Activated CD8-positive, alpha-beta memory T cell treated with anti-CD3 and anti-CD28 coated beads for 1 hour (primary cell): ENCODE measurements around the gene CAPN10.
"Not testable (repeated sequence)": the region's sequence is repeated elsewhere in the genome, so short reads cannot be mapped to it uniquely, and the experiment has no call there.

ENCODE experiments used
- DNase-seq, 2 donors: peaks; one replicate each; pipeline ENCODE4 v3.0.0-alpha.2; 2020; ENCODE audit warnings: low read depth in 1 of 2; ENCODE audit errors: extremely low read depth in 1 of 2

CAPN10 gene

DNA sequence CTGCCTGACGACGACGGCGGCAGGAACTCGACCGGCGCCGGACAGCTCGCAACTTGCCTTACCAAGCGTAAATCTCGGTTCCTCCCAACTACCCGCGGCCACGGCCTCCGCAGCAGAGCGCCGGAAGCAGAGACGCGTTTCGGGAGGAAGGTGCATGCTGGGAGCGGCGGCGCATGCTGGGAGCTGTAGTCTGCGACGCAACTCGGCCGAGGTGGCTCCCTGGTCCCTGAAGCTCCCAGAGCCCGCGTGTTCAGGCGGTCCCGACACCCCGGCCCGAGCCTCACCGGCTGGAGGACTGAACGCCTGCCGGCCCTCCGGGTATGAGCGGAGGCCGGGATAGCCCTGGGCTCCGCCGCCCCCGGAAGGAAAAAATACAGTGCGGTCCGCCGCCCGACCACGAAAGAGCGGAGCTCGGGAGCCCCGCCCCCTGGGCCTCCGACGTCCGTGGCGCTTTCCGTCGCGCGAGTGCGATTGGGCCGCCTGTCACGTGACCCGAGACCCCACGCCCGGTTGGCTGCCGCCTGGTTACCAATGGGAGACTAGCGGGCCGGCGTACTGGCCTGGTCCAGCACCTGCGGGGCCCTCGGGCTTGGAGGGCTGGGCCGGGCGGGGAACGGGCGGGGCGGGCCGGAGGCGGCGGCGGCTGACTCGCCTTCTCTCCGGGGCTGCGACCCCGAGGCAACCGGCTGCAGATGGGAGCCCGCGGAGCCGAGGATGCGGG is at the start of gene CAPN10:
CAPN10 (plus strand) TSS at position 537 of the 721 bp plus-strand sequence; CDS start at position 715, 178 bp downstream.
- peak; percentile 89 to 95 for DNase-seq

DNA sequence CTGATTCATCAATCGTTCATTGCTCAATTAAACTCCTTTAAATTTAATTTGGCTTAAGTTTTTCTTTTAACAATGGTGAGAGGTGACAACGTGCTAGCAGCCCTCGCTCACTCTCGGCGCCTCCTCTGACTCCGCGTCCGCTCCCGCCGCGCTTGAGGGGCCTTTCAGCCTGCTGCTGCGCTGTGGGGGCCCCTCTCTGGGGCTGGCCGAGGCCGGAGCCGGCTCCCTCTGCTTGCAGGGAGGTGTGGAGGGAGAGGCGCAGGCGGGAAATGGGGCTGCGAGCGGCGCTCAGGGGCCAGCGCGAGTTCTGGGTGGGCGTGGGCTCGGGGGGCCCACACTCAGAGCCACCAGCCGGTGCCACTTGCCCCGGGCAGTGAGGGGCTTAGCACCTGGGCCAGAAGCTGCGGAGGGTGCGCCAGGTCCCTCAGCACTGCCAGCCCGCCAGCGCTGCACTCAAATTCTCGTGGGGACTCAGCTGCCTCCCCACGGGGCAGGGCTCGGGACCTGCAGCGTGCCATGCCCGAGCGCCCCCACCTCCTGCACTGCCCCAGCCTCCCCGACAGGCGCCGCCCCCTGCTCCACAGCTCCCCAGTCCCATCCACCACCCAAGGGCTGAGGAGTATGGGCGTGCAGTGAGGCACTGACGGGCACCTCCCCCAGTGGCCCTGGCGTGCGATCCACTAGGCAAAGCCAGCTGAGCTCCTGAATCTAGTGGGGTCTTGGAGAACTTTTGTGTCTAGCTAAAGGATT is 48.3 kb upstream of the CAPN10 start:
- DNase-seq, result no peak

- DNase-seq, result not testable (repeated sequence)
These were observed 47.4 kb upstream of the CAPN10 start for GRCh38 chr2:240539101-240539500.

DNA sequence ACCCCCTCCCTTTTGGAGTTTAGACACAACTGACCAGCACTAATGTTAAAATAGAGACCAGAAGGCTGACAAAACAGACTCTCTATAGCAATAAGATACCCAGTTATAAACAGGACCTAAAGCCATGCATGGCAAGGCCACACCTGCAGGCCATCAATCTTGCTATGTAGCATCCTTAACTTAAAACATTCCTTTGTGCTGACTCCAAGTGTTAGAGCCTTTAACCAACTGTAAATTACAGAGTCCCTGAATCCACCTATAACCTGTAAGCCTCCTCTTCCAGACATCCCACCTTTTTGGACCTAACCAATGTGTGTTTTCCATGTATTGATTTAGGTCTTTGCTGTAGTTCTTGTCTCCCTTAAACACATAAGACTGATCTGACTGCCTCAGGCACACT is 46.6 kb upstream of the CAPN10 start:
- no peak for DNase-seq

GRCh38 chr2:240551288-240551687 is 35.2 kb upstream of the CAPN10 start:
- DNase-seq, result no peak

DNA sequence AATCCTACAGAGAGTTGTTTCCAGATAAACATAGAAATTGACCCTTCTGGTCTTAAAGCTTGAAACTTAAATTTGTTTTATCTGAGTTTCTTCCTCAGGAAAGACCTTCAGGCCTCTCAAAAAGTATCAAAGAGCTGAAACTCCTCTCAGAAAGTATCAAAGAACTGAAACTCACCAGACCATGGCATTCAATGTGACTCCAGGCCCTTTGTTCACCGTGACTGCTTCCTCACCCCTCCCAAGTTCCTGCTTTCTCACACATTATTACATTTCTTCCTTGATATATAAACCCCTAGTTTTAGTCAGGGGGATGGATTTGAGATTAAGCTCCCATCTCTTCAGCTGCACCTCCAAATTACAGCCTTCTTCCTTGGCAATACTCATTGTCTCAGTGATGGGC is 34.7 kb upstream of the CAPN10 start:
- DNase-seq, result no peak

GRCh38 chr2:240553956-240554480 is 32.5 kb upstream of the CAPN10 start:
- no peak for DNase-seq

GRCh38 chr2:240554767-240555493 is 31.6 kb upstream of the CAPN10 start:
- DNase-seq, result no peak

- no peak for DNase-seq
These were observed 30.8 kb upstream of the CAPN10 start for GRCh38 chr2:240555541-240556250.

- peak in 1 of 2 donors; percentile 56 for DNase-seq
These were observed 29.9 kb upstream of the CAPN10 start for GRCh38 chr2:240556553-240557100.

GRCh38 chr2:240557101-240557751 is 29.3 kb upstream of the CAPN10 start:
- no peak for DNase-seq

- no peak for DNase-seq
These were observed 28.7 kb upstream of the CAPN10 start, which contains the start of gene ANKMY1 for GRCh38 chr2:240557808-240558207. TSS of gene ANKMY1 (minus strand) at chr2:240557988. CDS start at chr2:240557335, 653 bp downstream.

DNA sequence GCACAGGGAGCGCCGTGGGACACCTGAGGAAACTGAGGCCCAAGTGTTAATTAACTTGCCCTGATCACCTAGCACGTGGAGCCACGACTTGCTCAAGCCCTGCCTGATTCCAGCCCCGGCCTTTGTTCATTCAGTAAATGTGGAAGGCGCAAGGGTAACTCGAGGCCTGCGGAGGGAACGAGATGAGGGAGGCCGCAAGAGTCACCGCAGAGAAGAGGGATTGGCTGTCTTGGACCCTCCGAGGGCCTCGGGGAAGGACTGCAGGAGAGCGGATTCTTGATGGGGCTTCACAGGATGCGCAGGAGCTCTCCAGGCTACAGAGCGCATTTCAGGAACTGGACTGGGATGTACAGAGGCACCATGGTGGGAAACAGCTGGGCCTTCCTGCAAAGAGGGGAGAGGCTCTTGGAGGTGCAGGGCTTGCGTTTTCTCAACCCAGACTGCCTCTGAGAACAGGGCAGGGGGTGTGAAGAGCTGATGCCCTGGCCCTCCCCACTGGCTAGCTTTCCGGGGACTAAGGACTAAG is 28.2 kb upstream of the CAPN10 start:
- no peak for DNase-seq

- DNase-seq, result no peak
These were observed 27.2 kb upstream of the CAPN10 start for GRCh38 chr2:240559286-240559685.

GRCh38 chr2:240560084-240560479 is 26.5 kb upstream of the CAPN10 start, which contains the start of gene DUSP28:
TSS of gene DUSP28 (plus strand) at chr2:240560357. CDS start at chr2:240560685, 328 bp downstream.
- DNase-seq, result peak; percentile 65 to 82

GRCh38 chr2:240560480-240561324 is 25.8 kb upstream of the CAPN10 start:
- peak; percentile 99 to 100 for DNase-seq

DNA sequence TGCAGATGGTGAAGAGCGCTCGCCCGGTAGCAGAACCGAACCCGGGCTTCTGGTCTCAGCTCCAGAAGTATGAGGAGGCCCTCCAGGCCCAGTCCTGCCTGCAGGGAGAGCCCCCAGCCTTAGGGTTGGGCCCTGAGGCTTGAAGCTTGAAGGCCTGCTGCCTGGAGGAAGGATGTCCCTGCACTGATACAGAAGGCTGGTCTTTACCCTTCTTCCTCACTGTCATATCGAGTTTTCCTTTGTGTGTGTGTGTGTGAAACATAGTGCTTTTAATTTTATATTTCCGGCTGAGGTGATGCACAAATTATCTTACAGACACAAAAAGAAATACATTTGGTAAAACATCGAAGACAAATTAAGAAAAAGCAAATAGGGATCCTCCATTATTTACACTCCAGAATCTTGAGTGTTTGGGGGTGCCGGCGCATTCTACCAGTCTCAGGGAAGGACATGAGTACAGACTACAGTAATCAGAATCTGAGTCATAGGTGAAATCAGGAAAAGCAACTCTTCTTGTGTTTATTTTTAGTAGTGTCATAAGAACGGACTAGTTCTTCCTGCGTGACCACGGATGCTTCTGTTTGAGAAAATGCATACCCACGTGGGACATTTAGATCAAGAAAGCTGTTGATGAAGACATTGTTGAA is 25.1 kb upstream of the CAPN10 start:
- no peak for DNase-seq

DNA sequence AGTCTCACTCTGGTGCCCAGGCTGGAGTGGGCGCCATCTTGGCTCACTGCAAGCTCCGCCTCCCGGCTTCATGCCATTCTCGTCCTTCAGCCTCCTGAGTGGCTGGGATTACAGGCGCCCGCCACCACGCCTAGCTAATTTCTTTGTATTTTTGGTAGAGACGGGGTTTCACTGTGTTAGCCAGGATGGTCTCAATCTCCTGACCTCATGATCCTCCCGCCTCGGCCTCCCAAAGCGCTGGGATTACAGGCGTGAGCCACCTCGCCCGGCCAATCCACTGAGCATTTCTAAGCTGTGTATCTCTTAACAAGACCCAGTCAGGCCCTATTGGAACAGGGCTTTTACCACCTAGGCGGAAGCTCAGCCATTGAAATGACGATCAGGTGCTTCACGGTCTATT is 23.3 kb upstream of the CAPN10 start:
- DNase-seq, result not testable (repeated sequence)
